Stomach (tissue), 4 donors: ENCODE measurements around the gene AUNIP.

Experiments used
- EP300 ChIP-seq: sonication (generic); formaldehyde crosslinking; IDR thresholded peaks from one replicate; pipeline ENCODE4 v1.6.1; 2017; ENCODE audit warnings: antibody characterized with exemption
- POLR2A ChIP-seq, 4 donors: fragments of 450-650 bp; IDR thresholded peaks; one replicate each; pipeline ENCODE4 v1.6.1; 2016; ENCODE audit warnings: antibody characterized with exemption in 4 of 4, control low read depth in 2 of 4, mild to moderate bottlenecking in 1 of 4, moderate library complexity in 1 of 4
- POLR2AphosphoS5 ChIP-seq, 3 donors: sonication (generic); formaldehyde crosslinking; IDR thresholded peaks; one replicate each; pipeline ENCODE4 v1.6.1; 2016; ENCODE audit warnings: antibody characterized with exemption in 3 of 3
- TF ChIP-seq, protein P1 (sequence below), 7 experiments: fragments of 450-650 bp in 4 of 7; fragments of 200-600 bp in 3 of 7; sonication (generic) in 3 of 7; IDR thresholded peaks; one replicate each; pipeline ENCODE4 v1.5.1; 2016 to 2019; ENCODE audit warnings: antibody characterized with exemption in 7 of 7, control low read depth in 2 of 7, mild to moderate bottlenecking in 1 of 7

DNA sequence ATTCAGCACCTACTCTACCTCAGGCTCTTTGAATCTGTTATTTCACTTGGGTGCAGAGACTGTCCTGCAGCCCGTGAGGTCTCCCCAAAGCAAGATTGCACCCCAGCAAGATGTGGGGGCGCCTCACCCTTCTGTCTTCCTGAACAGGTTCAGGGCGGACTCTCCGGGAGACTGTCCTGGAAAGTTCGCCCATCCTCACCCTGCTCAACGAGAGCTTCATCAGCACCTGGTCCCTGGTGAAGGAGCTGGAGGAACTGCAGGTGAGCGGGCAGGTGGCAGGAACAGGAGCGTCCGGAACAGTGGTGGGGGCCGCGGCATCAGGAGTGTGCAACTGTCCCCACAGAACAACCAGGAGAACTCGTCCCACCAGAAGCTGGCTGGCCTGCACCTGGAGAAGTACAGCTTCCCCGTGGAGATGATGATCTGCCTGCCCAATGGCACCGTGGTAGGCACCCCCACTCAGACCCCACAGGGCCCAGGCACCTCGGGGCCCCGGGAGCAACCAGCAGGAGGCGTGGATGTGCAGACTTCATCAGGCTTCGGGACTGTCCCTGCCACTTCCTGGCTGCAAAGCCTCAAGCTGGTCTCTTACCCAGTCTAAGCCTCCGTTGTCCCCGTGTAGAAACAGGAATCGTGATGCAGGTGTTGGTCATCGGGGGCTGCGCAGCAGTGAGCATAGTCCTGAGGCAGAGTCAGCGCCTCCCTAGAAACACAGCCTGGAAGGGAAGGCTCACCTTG is 45.4 kb downstream of the AUNIP start:
- TF ChIP-seq, protein P1, sequence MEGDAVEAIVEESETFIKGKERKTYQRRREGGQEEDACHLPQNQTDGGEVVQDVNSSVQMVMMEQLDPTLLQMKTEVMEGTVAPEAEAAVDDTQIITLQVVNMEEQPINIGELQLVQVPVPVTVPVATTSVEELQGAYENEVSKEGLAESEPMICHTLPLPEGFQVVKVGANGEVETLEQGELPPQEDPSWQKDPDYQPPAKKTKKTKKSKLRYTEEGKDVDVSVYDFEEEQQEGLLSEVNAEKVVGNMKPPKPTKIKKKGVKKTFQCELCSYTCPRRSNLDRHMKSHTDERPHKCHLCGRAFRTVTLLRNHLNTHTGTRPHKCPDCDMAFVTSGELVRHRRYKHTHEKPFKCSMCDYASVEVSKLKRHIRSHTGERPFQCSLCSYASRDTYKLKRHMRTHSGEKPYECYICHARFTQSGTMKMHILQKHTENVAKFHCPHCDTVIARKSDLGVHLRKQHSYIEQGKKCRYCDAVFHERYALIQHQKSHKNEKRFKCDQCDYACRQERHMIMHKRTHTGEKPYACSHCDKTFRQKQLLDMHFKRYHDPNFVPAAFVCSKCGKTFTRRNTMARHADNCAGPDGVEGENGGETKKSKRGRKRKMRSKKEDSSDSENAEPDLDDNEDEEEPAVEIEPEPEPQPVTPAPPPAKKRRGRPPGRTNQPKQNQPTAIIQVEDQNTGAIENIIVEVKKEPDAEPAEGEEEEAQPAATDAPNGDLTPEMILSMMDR (IDR thresholded peaks at IDR 0.05), result no peak
- TF ChIP-seq EP300, result no peak
- no peak for TF ChIP-seq POLR2A (IDR thresholded peaks at IDR 0.05)
- no peak for TF ChIP-seq POLR2AphosphoS5 (IDR thresholded peaks at IDR 0.05)
